D721Med (cell line): ENCODE results near the gene TECTB.

Experiments used
- DNase-seq: peaks from one replicate; pipeline ENCODE4 v3.0.0; 2011; ENCODE audit warnings: low spot score; ENCODE audit not compliant: insufficient read length
- FAIRE-seq: peaks from 2 replicates; lab custom pipeline; 2011; peaks lifted over from hg19 to GRCh38; lab: Jason Lieb, UNC
- TF ChIP-seq, protein P1 (sequence below): IDR thresholded peaks from 2 replicates; pipeline ENCODE4 v1.5.1; 2012; ENCODE audit warnings: mild to moderate bottlenecking, control low read depth; ENCODE audit not compliant: insufficient read depth; ENCODE audit errors: missing control alignments

The TECTB gene

DNA sequence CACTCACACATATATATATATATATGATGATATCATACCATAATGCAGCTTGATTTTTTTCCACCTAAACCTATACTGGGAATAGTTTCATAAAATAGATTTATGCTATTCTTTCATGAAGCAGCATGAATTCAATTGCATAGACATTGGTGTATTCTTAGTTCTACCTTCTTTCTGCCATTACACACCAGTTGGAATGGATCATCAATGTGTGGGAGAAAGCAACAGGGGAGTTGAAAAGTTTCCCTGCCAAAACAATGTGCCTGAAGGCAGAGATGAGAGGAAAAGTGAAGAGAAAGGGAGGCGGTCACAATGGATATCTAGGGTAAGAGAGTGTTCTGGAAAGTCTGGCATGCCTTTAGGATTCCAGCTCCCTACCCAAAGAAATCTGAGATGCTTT, 65.6 kb downstream of the TECTB start:
- DNase-seq (no peak), FAIRE-seq (no peak)
- TF ChIP-seq, protein P1, sequence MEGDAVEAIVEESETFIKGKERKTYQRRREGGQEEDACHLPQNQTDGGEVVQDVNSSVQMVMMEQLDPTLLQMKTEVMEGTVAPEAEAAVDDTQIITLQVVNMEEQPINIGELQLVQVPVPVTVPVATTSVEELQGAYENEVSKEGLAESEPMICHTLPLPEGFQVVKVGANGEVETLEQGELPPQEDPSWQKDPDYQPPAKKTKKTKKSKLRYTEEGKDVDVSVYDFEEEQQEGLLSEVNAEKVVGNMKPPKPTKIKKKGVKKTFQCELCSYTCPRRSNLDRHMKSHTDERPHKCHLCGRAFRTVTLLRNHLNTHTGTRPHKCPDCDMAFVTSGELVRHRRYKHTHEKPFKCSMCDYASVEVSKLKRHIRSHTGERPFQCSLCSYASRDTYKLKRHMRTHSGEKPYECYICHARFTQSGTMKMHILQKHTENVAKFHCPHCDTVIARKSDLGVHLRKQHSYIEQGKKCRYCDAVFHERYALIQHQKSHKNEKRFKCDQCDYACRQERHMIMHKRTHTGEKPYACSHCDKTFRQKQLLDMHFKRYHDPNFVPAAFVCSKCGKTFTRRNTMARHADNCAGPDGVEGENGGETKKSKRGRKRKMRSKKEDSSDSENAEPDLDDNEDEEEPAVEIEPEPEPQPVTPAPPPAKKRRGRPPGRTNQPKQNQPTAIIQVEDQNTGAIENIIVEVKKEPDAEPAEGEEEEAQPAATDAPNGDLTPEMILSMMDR: no peak

DNA sequence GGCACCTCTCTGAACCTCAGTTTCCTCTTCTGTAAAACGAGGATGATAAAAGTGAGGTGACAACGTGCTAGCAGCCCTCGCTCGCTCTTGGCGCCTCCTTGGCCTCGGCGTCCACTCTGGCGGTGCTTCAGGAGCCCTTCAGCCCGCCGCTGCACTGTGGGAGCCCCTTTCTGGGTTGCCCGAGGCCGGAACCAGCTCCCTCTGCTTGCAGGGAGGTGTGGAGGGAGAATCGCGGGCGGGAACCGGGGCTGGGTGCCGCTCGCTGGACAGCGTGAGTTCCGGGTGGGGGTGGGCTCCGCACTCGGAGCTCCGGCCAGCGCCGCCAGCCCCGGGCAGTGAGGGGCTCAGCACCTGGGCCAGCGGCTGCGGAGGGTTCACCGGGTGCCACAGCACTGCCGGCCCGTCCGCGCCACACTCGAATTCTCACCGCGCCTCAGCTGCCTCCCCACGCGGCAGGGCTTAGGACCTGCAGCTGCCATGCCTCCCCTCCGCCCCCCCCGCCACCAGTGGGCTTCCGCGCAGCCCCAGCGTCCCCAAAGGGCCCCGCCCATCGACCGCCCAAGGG, 66.4 kb downstream of the TECTB start:
- TF ChIP-seq, protein P1: no peak
- no peak for FAIRE-seq
- no peak for DNase-seq

DNA sequence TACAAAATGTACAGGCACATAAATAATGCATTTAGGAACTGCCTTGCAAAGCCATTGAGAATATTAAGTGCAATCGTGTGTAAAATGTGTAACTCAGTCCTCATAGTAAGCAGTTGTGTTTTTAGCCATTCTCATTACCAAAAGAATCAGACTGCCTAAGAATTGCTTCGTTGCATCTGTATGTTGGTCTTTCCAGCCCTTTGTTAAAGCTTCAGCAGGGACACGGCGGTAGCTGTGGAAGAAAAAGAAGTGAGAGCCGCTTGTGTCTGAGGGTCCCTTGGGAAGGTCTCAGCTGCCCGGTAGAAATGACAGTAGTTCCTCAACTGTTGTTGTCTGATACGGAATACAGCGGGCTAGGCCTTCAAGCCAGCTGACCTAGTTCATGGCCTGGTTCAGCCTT, 67.9 kb downstream of the TECTB start:
- no peak for DNase-seq
- TF ChIP-seq, protein P1: no peak
- FAIRE-seq: no peak

DNA sequence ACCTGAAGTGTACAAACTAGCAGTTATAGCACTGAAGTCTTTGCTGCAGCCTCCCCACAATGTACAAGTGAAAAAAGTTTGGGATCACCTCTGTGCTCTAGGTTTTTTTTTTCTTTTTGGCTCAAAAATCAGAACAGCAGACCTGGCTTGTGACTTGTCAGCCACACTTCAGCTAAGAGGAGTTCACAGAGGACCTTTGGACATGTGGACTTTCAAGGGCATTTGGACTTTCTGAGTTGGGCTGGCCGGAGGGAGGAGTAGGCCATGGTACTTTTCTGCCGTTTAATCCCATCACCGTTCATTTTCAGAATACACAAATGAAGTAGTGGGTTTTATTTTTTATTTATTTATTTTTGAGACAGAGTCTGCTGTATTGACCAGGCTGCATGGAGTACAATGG, 68.8 kb downstream of the TECTB start:
- no peak for FAIRE-seq
- TF ChIP-seq, protein P1: no peak
- no peak for DNase-seq

DNA sequence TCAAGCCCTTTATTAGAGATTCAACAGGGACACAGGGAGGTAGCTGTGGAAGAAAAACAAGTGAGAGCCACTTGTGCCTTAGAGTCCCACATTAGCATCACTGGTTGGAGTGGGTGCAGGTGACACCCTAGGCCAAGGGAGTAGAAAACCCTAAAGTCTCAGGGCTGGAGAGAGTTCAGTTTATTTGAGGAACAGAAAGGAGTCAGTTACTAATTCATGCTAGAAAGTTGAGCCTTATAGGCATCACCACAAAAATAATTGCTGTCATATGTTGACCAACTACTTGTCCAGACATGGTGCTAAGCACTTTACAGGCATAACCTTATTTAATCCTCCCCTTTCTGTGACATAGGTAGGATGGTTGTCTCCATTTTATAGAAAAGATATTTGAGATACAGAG, 69.8 kb downstream of the TECTB start:
- no peak for DNase-seq
- no peak for FAIRE-seq
- TF ChIP-seq, protein P1: no peak
